GM18526 (cell line): Measurements from ENCODE around the gene PIP5KL1.

Source experiments
- POLR2A ChIP-seq: IDR thresholded peaks from 3 replicates; pipeline ENCODE4 v1.6.1; 2011; ENCODE audit not compliant: insufficient read length; ENCODE audit errors: extremely low read depth

Gene PIP5KL1

DNA sequence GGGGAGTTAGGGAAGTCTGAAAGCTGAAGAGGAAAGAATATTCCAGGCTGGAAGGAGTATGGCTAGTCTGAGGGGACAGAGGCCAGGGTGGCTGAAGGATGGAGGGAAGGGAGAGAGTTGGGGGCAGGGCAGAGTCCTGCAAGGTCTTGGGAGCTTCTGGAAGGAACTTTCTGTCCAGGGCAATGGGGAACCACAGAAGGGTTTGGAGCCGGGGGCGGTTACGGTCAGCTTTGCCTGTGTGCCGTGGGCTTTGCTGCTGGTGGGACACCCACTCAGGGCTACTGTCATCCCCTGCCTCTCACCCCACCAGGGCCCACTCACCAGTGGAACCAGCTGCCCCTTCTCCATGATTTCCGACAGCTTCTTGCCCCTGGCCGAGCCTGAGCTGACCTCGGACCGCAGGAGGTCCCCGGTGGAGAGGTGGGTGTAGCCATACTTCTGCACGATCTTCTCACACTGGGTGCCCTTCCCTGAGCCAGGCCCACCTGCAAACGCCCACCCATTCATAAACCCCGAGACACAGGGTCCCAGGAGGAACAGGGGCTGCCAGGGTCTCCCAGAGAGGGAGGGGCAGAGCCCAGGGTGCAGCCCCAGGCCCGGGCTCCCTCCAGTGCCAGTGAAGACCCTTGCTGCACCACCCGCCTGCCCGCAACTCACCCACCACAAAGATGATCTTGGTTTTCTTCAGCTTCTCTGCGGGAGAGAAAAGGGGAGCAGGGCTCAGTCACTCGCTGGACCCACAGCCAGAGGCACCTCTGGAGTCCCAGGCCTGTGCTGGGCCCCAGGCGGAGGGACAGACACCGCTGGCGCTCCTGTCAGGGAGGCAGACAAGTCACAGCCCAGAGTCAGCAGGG, 58.0 kb downstream of the PIP5KL1 start:
- no peak for TF ChIP-seq POLR2A

DNA sequence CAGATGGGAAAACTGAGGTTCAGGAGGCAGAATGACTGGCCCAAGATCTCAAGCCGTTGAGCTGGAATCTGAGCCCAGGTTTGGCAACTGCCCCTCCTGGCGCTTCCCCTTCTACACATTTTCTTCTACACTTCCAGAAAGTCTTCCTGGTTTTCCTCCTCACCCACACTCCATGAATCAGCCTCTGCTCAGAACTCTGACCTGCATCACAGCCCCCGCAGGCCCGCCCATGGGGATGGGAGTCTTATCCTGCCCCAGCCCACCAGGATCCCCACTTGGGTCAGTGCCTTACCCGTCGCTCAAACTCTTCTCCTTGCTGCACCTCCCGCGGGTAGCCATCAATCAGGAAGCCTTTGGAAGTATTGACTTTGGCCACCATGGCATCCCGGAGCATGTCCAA, 59.0 kb downstream of the PIP5KL1 start:
- no peak for TF ChIP-seq POLR2A

DNA sequence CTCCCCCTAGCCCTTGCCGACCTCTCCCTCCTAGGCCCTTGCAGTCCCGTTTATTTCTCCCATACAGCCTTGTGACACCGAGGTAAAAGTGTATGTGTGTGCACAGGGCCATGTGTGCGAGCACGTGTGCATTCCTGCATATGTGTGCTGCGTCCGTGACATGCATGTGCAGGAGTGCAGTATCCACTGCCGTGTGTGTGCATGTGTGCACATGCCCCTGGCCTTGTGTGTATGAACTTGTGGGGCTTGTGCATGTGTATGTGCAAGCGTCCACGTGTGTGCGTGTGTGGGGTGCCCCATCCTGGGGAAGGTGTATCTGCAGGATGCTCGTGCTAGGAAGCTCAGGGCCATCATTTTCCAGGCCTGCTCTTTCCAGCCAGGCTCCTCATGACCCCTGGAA, 59.7 kb downstream of the PIP5KL1 start:
- TF ChIP-seq POLR2A, result no peak
